Large intestine (tissue), 3 donors: ENCODE results near the gene FAN1. TPM values are rescaled to one million over a fixed set of nuclear protein-coding genes. Genes with fewer than 3 reads are reported as not detected.
A peak's percentile ranks its signal among the peaks of the same experiment; 100 is the strongest.

Source experiments
- DNase-seq, 2 donors: peaks; one replicate each; pipeline versions ENCODE4 v3.0.0 to v3.0.0-alpha.2; 2013
- H3K27ac ChIP-seq: one replicate; pipeline ENCODE4 v1.5.1; 2013; ENCODE audit warnings: low read length
- H3K27me3 ChIP-seq: 2 replicates; pipeline ENCODE4 v1.6.1; 2013; ENCODE audit warnings: low read length; ENCODE audit not compliant: control insufficient read depth, insufficient read depth
- H3K36me3 ChIP-seq: 2 replicates; pipeline ENCODE4 v1.6.1; 2013; ENCODE audit warnings: low read length; ENCODE audit not compliant: control insufficient read depth, insufficient read depth
- H3K4me1 ChIP-seq: one replicate; pipeline ENCODE4 v1.6.1; 2013; ENCODE audit warnings: low read length; ENCODE audit not compliant: control insufficient read depth, insufficient read depth
- H3K4me3 ChIP-seq: one replicate; pipeline ENCODE4 v1.5.1; 2013; ENCODE audit warnings: low read length
- H3K9me3 ChIP-seq: one replicate; pipeline ENCODE4 v1.6.1; 2013; ENCODE audit warnings: mild to moderate bottlenecking, low read depth, low read length, moderate library complexity; ENCODE audit not compliant: control insufficient read depth
- WGBS: methylation state at CpG from one replicate; pipeline ENCODE4 v1.1.5; 2013; ENCODE audit warnings: low lambda C conversion rate; ENCODE audit not compliant: insufficient coverage; 5-methylcytosine and 5-hydroxymethylcytosine counted together
- polyA plus RNA-seq: library from polyadenylated mRNA; unstranded; fragments of 120-200 nt; gene quantifications from one replicate; pipeline ENCODE4 v1.2.1, GENCODE V29; 2013

The FAN1 gene
- polyA plus RNA-seq, 1 donor: 19.3 TPM

DNA sequence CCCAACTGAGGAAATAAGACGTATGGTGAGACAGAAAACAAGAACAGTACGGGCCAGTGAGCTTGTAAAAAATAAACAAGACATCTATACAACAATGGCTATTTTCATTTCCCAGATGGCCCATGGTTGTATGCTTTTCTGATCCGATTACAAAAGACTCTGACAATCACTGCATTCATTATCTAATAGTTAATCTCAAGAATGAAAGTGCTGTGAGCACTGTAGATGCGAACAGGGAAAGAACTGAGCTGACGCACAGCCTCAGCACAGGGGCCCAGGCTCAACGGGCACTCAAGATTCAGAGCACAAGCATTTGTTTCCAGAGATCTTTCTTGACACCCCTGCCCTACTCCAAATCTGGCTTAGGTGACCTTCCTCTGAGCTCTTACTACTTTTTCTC, 80.8 kb downstream of the FAN1 start:
- H3K27ac ChIP-seq: no peak overlapping the region
- no peak overlapping the region for H3K4me3 ChIP-seq
- WGBS: 83% methylated on average over 2 of the region's 6 CpGs
- no peak for DNase-seq
- H3K4me1 ChIP-seq: peaks cover 4% of the 10 kb centered on the region
- H3K27me3 ChIP-seq: no peaks in the 10 kb centered on the region
- peaks cover 46% of the 10 kb centered on the region for H3K36me3 ChIP-seq
- no peaks in the 10 kb centered on the region for H3K9me3 ChIP-seq

- no peak for DNase-seq
- H3K27ac ChIP-seq: no peak overlapping the region
- H3K9me3 ChIP-seq: no peaks in the 10 kb centered on the region
- H3K4me1 ChIP-seq: peaks cover 10% of the 10 kb centered on the region
- peaks cover 40% of the 10 kb centered on the region for H3K36me3 ChIP-seq
- no CpG with 5 or more reads among the region's 3 CpGs for WGBS
- no peak overlapping the region for H3K4me3 ChIP-seq
- H3K27me3 ChIP-seq: no peaks in the 10 kb centered on the region
Measured at GRCh38 chr15:30985081-30985531, 81.4 kb downstream of the FAN1 start.

DNA sequence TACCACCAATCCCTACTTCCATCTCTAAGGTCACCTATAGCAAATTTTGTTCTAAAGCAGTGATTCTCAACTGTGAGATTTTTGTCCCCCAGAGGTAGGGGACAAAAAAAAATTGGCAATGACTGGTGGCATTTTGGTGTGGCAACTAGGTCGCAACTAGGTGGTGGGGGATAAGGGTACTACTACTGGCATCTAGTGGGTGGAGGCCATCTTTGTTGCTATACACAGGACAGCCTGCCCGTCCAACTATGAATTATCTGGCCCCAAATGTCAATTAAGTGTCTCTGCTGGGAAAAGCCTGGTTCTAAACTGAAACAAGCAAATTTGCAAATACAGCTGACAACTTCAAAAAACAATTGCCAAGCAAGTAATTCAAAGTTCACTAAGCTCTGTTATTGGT, 86.3 kb downstream of the FAN1 start:
- no peak for DNase-seq
- Histone ChIP-seq H3K36me3 (peaks cover 18% of the 10 kb centered on the region), H3K27ac (peak overlapping the region; percentile 98), H3K9me3 (no peaks in the 10 kb centered on the region), H3K27me3 (no peaks in the 10 kb centered on the region), H3K4me1 (peaks cover 12% of the 10 kb centered on the region), H3K4me3 (peak overlapping the region; percentile 80)
- WGBS: no CpG with 5 or more reads among the region's 2 CpGs

DNA sequence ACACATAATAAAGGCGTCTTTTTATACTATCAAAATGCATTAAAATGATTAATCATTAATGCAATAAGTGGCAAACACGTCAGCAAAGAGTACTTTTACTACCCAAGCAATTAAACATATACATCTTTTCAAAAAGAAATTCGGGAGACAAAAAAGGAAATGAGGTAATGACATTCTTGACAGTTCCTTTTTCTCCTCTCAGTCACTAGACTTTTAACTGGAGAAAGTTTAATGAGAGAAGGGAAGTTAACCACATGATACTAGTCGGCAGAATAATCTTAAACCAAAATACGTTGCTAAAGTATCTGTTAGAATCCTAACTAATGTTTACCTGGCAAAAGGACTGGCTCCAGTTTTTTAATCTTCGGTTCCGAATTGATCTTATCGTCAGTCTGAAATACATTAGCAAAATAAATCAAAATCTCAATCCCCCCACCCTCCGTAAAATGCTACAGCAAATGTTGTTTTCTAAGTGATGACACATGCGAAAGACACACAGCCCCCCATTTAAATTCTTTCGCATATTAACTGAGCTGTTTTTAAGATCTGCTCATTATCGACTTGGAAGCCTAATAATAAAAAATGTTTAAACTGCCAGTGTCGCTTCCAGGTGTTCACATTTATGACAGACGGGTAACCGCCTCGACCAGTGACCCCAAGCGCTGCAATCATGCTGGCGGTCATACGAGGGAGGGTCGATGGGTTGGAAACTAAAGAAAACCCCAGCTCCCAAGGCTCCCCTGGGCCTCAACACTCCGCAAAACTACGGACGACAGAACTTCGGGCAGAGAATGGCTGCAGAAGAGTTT, 86.9 kb downstream of the FAN1 start:
- peak in 1 of 2 donors; percentile 61 for DNase-seq
- no peaks in the 10 kb centered on the region for H3K27me3 ChIP-seq
- WGBS: 0% methylated on average over 1 of the region's 24 CpGs
- H3K4me1 ChIP-seq: peaks cover 12% of the 10 kb centered on the region
- H3K9me3 ChIP-seq: no peaks in the 10 kb centered on the region
- H3K36me3 ChIP-seq: peaks cover 12% of the 10 kb centered on the region
- H3K4me3 ChIP-seq: peak overlapping the region; percentile 80
- H3K27ac ChIP-seq: peak overlapping the region; percentile 98

DNA sequence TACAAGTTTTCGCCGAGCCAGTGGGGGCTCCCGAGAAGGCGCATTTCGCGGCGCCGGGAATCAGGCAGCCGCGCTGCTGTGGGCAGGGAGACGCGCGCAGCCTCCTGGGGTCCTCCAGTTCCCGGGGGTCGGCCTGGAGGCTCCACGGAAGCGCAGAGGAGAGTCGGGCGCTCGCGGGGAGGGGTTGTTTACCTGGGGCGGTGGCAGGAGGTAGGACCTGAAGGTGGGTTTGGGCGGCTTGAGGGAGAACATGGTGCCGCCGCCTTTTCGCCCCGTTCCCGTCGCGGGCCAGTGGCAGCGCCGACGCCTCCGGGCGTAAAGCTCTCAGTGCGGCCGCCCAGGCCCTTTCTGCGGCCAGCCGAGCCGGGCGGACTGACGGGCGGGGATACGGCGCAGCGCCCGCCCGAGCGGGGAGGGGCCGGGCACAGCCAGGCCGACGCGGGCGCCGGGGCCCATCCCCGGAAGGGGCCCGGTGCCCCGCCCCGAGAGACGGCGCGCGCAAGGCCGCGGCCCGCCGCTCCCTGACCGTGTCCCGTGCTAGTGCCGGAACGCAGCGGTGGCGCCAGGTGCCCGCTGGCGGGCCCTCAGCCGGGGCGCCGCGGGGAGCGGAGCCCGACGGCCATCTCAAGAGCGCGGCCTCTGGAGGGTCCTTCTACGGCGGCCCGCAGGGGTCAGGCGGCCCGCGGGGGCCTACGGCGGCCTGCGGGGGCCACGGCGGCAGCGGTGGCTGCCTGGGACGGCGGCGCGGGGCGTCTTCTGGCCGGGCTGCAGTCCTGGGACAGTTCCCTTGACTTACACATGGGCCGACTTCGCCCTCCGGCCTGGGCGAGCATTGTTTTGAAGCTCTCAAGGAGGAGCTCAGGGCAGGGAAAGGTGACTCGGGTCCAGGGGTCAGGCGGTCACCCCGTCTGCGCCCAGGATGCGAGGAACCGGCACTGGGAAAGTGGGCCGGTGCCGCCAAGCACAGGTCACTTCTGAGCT, 87.8 kb downstream of the FAN1 start, which contains the start of gene MTMR10:
Gene MTMR10 (minus strand): TSS at position 374 of the 981 bp plus-strand sequence. CDS start 122 bp downstream, at position 252.
- Histone ChIP-seq H3K27ac (peak within 1 kb of the TSS; percentile 98), H3K36me3 (peaks cover 6% of the 10 kb centered on the region), H3K9me3 (no peaks in the 10 kb centered on the region), H3K27me3 (no peaks in the 10 kb centered on the region), H3K4me1 (peaks cover 12% of the 10 kb centered on the region), H3K4me3 (peak within 1 kb of the TSS; percentile 80)
- no CpG with 5 or more reads among the region's 114 CpGs for WGBS
- peak; percentile 83 to 93 for DNase-seq

- Histone ChIP-seq H3K4me1 (peaks cover 12% of the 10 kb centered on the region), H3K36me3 (peaks cover 4% of the 10 kb centered on the region), H3K27ac (peak overlapping the region; percentile 88), H3K27me3 (no peaks in the 10 kb centered on the region), H3K4me3 (peak overlapping the region; percentile 74), H3K9me3 (no peaks in the 10 kb centered on the region)
- no peak for DNase-seq
- 94% methylated on average over 3 of the region's 7 CpGs for WGBS
Measured at GRCh38 chr15:30992249-30992864, 88.6 kb downstream of the FAN1 start.

Other genes with a start within 250 kb of the FAN1 start
- 26.8 TPM for gene MTMR10, start 87.7 kb downstream of the FAN1 start, polyA plus RNA-seq
- gene TRPM1, start 197.8 kb downstream of the FAN1 start, polyA plus RNA-seq: not detected